Lung (tissue), 12 donors: ENCODE data around the gene MTA1. TPM values are rescaled to one million over a fixed set of nuclear protein-coding genes. Genes with fewer than 3 reads are reported as not detected.
A peak's percentile ranks its signal among the peaks of the same experiment; 100 is the strongest.

ENCODE experiments used
- ATAC-seq: fragments of 200-7000 bp; cut with Tn5 transposase; one replicate; pipeline ENCODE4 v1.9.1; 2020; ENCODE audit warnings: moderate number of reproducible peaks; ENCODE audit not compliant: insufficient read depth, low FRiP score
- DNase-seq, 3 donors: peaks; one replicate each; pipeline ENCODE4 v3.0.0-alpha.2; 2013 to 2017
- H3K27ac ChIP-seq, 2 donors: one replicate each; pipeline ENCODE4 v1.5.1; 2013; ENCODE audit warnings: mild to moderate bottlenecking in 2 of 2, moderate library complexity in 2 of 2, control low read depth in 1 of 2, inconsistent platforms in 1 of 2, low read depth in 1 of 2, low read length in 1 of 2
- H3K27me3 ChIP-seq, 3 donors: one replicate each; pipeline ENCODE4 v1.5.1; 2013; ENCODE audit warnings: low read length in 2 of 3; ENCODE audit not compliant: control insufficient read depth in 3 of 3, insufficient read depth in 3 of 3
- H3K36me3 ChIP-seq, 4 donors: one replicate each; pipeline ENCODE4 v1.5.1; 2013; ENCODE audit warnings: low read length in 4 of 4, mild to moderate bottlenecking in 1 of 4, moderate library complexity in 1 of 4; ENCODE audit not compliant: control insufficient read depth in 4 of 4, insufficient read depth in 4 of 4
- H3K4me1 ChIP-seq, 5 donors: one replicate each; pipeline ENCODE4 v1.5.1; 2013; ENCODE audit warnings: low read length in 5 of 5, mild to moderate bottlenecking in 2 of 5, moderate library complexity in 1 of 5; ENCODE audit not compliant: control insufficient read depth in 5 of 5, insufficient read depth in 5 of 5
- H3K4me3 ChIP-seq: one replicate; pipeline ENCODE4 v1.5.1; 2013; ENCODE audit warnings: mild to moderate bottlenecking, control low read depth, moderate library complexity
- H3K9ac ChIP-seq, 2 donors: one replicate each; pipeline ENCODE4 v1.5.1; 2013; ENCODE audit warnings: low read length in 2 of 2, control low read depth in 1 of 2; ENCODE audit not compliant: insufficient read depth in 1 of 2
- H3K9me3 ChIP-seq, 4 donors: one replicate each; pipeline ENCODE4 v1.5.1; 2013; ENCODE audit warnings: low read length in 3 of 4, mild to moderate bottlenecking in 1 of 4, moderate library complexity in 1 of 4; ENCODE audit not compliant: control insufficient read depth in 4 of 4, insufficient read depth in 3 of 4
- WGBS, 2 donors: extraction: QIAGEN DNeasy Blood & Tissue Kit; methylation state at CpG; one replicate each; pipeline ENCODE4 v1.1.7; 2013; 5-methylcytosine and 5-hydroxymethylcytosine counted together
- polyA plus RNA-seq, 2 donors: library from polyadenylated mRNA; stranded (reverse); fragments of 200-250 nt; gene quantifications; one replicate each; pipeline ENCODE4 v1.2.1, GENCODE V29; 2013
- total RNA-seq, 2 donors: library from RNA; depleted of rRNA in 1 of 2; stranded (reverse); fragments of >200 nt in 1 of 2; gene quantifications; one replicate each; pipeline ENCODE4 v1.2.1, GENCODE V29; 2014 to 2021
- TF ChIP-seq, protein P1 (sequence below): IDR thresholded peaks from 2 replicates; pipeline ENCODE4 v1.5.1; 2012; ENCODE audit warnings: mild to moderate bottlenecking; ENCODE audit errors: control extremely low read depth, extremely low read depth
- donor health status: control.
- donor health status: control.
- donor health status: Bipolar disorder and iron deficiency.
- donor health status: healthy.
- donor health status: DM: yes; HTN: yes; CAD: no.

MTA1 gene
- total and polyA plus RNA-seq, 4 donors: 40.2 to 113 (median 63.6) TPM

DNA sequence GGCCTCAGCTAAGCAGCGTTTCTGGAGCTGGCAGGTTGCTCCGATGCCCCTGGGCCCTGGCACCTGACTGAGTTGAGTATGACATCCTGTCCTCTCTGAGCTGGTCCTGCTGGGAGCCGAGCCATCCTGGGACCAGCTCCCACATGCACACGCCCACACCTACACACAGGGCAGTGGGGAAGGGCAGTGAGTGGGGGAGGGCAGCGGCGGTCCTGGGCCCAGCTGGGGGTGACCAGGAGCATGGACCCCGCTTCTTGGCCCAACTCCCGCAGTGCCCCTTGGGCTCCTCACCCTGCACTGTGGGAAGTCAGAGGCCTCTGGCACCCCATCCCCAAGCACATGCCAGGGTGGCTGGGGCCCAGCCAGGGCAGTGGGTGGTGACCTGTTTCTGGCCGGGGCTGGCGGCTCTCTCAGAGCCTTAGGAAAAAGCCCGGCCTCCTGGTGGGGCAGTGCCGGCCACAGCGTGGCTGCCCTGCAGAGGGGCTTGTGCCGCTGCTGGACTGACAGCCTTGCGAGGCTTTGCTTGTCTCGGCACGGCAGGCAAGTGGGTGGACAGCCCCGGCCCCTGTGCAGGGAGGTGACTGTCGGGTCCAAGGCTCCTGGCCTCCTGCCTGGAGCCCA, 49.1 kb downstream of the MTA1 start:
- WGBS, 2 donors: 70 to 89% methylated on average over 17 to 19 of the region's 19 CpGs
- Histone ChIP-seq H3K9ac (no peak overlapping the region), H3K27me3 (no peaks in the 10 kb centered on the region), H3K36me3 (peaks cover 0 to 48% (median 11%) of the 10 kb centered on the region in 4 donors), H3K27ac (peak overlapping the region; percentile 34 to 91), H3K4me1 (peaks cover 4 to 66% (median 28%) of the 10 kb centered on the region in 5 donors), H3K9me3 (no peaks in the 10 kb centered on the region), H3K4me3 (no peak overlapping the region)
- ATAC-seq (no peak), DNase-seq (no peak)
- TF ChIP-seq, protein P1, sequence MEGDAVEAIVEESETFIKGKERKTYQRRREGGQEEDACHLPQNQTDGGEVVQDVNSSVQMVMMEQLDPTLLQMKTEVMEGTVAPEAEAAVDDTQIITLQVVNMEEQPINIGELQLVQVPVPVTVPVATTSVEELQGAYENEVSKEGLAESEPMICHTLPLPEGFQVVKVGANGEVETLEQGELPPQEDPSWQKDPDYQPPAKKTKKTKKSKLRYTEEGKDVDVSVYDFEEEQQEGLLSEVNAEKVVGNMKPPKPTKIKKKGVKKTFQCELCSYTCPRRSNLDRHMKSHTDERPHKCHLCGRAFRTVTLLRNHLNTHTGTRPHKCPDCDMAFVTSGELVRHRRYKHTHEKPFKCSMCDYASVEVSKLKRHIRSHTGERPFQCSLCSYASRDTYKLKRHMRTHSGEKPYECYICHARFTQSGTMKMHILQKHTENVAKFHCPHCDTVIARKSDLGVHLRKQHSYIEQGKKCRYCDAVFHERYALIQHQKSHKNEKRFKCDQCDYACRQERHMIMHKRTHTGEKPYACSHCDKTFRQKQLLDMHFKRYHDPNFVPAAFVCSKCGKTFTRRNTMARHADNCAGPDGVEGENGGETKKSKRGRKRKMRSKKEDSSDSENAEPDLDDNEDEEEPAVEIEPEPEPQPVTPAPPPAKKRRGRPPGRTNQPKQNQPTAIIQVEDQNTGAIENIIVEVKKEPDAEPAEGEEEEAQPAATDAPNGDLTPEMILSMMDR: no peak

DNA sequence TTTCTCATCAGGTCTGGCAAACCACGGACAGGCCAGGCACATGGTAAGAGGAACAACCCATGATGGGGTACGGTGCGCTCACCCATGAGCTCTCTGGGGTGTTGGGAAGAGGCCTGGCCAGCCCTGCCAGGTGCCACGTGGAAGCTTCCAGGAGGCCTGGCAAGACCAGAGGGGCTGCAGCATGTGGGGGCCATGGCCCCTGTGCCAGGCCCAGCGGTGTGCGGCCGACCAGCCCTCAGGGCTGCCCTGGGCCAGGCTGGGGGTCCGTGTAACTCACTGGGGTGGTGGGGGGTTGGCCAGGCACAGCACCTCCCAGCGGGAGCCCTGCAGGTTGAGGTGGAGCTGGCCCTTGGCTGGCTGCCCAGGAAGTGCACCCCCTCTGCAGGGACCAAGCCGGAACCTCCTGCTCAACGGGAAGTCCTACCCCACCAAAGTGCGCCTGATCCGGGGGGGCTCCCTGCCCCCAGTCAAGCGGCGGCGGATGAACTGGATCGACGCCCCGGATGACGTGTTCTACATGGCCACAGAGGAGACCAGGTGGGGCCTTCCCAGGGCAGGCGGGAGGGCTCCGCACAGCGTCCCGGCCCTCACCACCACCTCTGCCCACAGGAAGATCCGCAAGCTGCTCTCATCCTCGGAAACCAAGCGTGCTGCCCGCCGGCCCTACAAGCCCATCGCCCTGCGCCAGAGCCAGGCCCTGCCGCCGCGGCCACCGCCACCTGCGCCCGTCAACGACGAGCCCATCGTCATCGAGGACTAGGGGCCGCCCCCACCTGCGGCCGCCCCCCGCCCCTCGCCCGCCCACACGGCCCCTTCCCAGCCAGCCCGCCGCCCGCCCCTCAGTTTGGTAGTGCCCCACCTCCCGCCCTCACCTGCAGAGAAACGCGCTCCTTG, 50.1 kb downstream of the MTA1 start:
- TF ChIP-seq, protein P1: no peak
- H3K36me3 ChIP-seq: peaks cover 0 to 40% (median 10%) of the 10 kb centered on the region in 4 donors
- no peak overlapping the region for H3K4me3 ChIP-seq
- 63 to 74% methylated on average over 40 to 54 of the region's 54 CpGs for WGBS, 2 donors
- peaks cover 4 to 69% (median 29%) of the 10 kb centered on the region in 5 donors for H3K4me1 ChIP-seq
- H3K9me3 ChIP-seq: no peaks in the 10 kb centered on the region
- no peaks in the 10 kb centered on the region for H3K27me3 ChIP-seq
- H3K9ac ChIP-seq: no peak overlapping the region
- ATAC-seq: no peak
- peak; percentile 56 to 78 (median 76) for DNase-seq
- peak overlapping the region; percentile 34 to 91 for H3K27ac ChIP-seq

DNA sequence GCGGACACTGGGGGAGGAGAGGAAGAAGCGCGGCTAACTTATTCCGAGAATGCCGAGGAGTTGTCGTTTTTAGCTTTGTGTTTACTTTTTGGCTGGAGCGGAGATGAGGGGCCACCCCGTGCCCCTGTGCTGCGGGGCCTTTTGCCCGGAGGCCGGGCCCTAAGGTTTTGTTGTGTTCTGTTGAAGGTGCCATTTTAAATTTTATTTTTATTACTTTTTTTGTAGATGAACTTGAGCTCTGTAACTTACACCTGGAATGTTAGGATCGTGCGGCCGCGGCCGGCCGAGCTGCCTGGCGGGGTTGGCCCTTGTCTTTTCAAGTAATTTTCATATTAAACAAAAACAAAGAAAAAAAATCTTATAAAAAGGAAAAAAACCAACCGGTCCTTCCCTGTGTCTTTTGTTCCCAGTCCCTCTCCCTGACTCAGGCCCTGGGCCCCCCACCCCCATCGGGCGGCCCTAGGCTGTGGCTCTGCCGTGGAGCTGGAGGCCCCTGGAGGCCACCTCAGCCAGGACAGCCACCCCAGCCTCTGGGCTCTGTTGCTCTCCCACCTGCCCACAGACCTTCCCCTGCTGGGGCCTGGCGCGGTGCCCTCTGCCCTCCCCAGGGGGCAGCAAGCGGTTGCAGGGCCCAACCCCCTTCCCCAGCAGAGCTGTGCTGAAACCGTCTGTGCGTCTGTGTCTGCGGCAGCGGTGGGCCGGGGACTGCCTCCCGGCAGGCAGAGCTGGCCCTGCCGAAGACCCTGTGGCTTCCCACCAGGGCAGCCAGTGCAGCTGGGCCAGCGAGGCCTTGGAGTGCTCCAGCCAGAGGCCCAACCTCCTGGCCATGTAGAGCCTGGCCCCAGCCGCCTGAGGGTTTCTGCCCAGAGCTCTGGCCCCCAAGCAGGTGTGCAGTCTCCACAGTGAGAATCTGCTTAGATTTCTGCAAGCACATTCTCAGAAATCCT, 51.0 kb downstream of the MTA1 start:
- peak; percentile 37 to 51 (median 49) for DNase-seq
- peak overlapping the region; percentile 24 to 91 for H3K27ac ChIP-seq

More for the DNA sequence above, 51.0 kb downstream of the MTA1 start:
- Histone ChIP-seq H3K36me3 (peaks cover 0 to 32% (median 7%) of the 10 kb centered on the region in 4 donors), H3K4me3 (no peak overlapping the region), H3K9ac (peak overlapping the region in 1 of 2 donors; percentile 25), H3K9me3 (no peaks in the 10 kb centered on the region), H3K27me3 (no peaks in the 10 kb centered on the region), H3K4me1 (peaks cover 4 to 71% (median 29%) of the 10 kb centered on the region in 5 donors)
- WGBS, 2 donors: 83 to 85% methylated on average over 34 of the region's 34 CpGs
- TF ChIP-seq, protein P1: no peak
- no peak for ATAC-seq
